NT2/D1 (cell line): ENCODE results near the gene RGL2.

Experiments
- SUZ12 ChIP-seq: IDR thresholded peaks from 2 replicates; pipeline ENCODE4 v1.6.1; 2011; ENCODE audit not compliant: insufficient read length, insufficient read depth; ENCODE audit errors: extremely low read depth
- YY1 ChIP-seq: IDR thresholded peaks from 2 replicates; pipeline ENCODE4 v1.6.1; 2011; ENCODE audit not compliant: insufficient read length, insufficient read depth
- ZNF274 ChIP-seq: IDR thresholded peaks from 2 replicates; pipeline ENCODE4 v1.6.1; 2011; ENCODE audit warnings: mild to moderate bottlenecking, low read depth, low read length

DNA sequence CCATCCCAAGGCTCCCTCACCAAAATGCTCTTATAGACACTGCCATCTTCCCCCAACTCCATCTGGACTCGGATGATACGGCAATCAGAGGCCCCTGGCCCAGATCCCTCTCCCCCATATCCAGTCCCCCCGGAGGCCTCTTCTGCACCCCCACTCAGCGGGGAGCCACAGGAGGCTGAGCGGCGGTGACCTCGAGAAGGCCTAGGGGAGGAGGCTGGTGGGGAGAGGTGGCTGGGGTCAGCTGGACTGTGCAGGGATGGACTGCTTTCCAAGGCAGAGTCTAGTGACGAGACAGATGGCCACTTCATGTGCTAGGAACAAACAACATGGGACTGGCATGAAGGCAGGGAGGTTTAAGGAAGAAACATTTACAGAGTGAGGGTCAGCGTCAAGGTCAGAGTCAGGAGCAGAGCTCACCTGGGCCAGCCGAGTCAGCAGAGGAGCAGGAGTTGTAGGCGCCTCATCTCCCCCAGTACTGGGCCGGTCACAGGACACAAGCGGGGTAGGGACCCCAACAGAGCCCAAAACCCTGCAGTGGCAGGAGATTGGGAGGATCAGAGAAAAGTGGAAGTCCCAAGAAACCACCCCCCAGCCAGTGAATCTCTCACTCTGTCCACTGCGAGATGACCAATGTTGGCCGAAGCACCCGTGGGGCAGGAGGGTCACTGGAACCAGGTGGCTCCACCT, 5.6 kb downstream of the RGL2 start:
- TF ChIP-seq ZNF274 (no peak), YY1 (no peak), SUZ12 (no peak)
